ENCODE data around the gene NADK. TPM values are rescaled to one million over a fixed set of nuclear protein-coding genes. Genes with fewer than 3 reads are reported as not detected.
"Not testable (repeated sequence)": the region's sequence is repeated elsewhere in the genome, so short reads cannot be mapped to it uniquely, and the experiment has no call there.

Gene NADK
- total and polyA plus RNA-seq, 2 of the 13 experiments (the other 11 are each of a cell fraction or from before 2014, with no cell fraction given) = 56.6 to 60.1 TPM

GRCh38 chr1:1707897-1708296 lies 70.4 kb downstream of the NADK start:
- H3K4me2 ChIP-seq (ENCODE audit: low read depth, low read length); H3K9ac ChIP-seq (ENCODE audit: insufficient read depth, low read depth, low read length); H3K4me3 ChIP-seq (replicated peaks in 1 of 3; ENCODE audit: insufficient read depth in 1 of 3, low read depth in 2 of 3, low read length in 3 of 3); H3K79me2 ChIP-seq (ENCODE audit: insufficient read depth, low read length); H3K36me3 ChIP-seq (replicated peaks in 1 of 2; ENCODE audit: control insufficient read depth in 1 of 2, insufficient read depth in 2 of 2, low read length in 2 of 2); BruUV-seq (replicated peaks); H3K27me3 ChIP-seq (ENCODE audit: control insufficient read depth in 1 of 2, insufficient read depth in 2 of 2, low read length in 2 of 2); H2AFZ ChIP-seq (ENCODE audit: low read length); H3K4me1 ChIP-seq (ENCODE audit: insufficient read depth, low read length); POLR2A ChIA-PET; H3K9me3 ChIP-seq (ENCODE audit: low read length); intact Hi-C loops (cut with micrococcal nuclease; ENCODE audit: unreplicated experiment); CTCF ChIA-PET (ENCODE audit: low intra/inter-chr PET ratio, low total read pairs); H4K20me1 ChIP-seq (ENCODE audit: insufficient read depth, low read length); H3K27ac ChIP-seq (ENCODE audit: extremely low read length, insufficient read depth, low read length); in situ Hi-C loops (cut with HindIII; ENCODE audit: extremely low pct_ligation_motif_present, low pct_unique_long_range_greater_than_20kb); ATAC-seq; DNase-seq (ENCODE audit: low spot score); FAIRE-seq: not testable (repeated sequence)
- WGBS (ENCODE audit: low lambda C conversion rate) = no CpG with 5 or more reads among the region's 20 CpGs

GRCh38 chr1:1707241-1707640 lies 71.0 kb downstream of the NADK start:
- DNase-seq (ENCODE audit: low spot score); H3K36me3 ChIP-seq (replicated peaks in 1 of 2; ENCODE audit: control insufficient read depth in 1 of 2, insufficient read depth in 2 of 2, low read length in 2 of 2); H3K4me3 ChIP-seq (replicated peaks in 1 of 3; ENCODE audit: insufficient read depth in 1 of 3, low read depth in 2 of 3, low read length in 3 of 3); H3K4me2 ChIP-seq (ENCODE audit: low read depth, low read length); FAIRE-seq; H3K4me1 ChIP-seq (ENCODE audit: insufficient read depth, low read length); POLR2A ChIA-PET; CTCF ChIA-PET (ENCODE audit: low intra/inter-chr PET ratio, low total read pairs); ATAC-seq; H3K27me3 ChIP-seq (ENCODE audit: control insufficient read depth in 1 of 2, insufficient read depth in 2 of 2, low read length in 2 of 2); H3K79me2 ChIP-seq (ENCODE audit: insufficient read depth, low read length); in situ Hi-C loops (cut with HindIII; ENCODE audit: extremely low pct_ligation_motif_present, low pct_unique_long_range_greater_than_20kb); BruUV-seq (replicated peaks); H3K9me3 ChIP-seq (ENCODE audit: low read length); H2AFZ ChIP-seq (ENCODE audit: low read length); intact Hi-C loops (cut with micrococcal nuclease; ENCODE audit: unreplicated experiment); H3K27ac ChIP-seq (ENCODE audit: extremely low read length, insufficient read depth, low read length); H4K20me1 ChIP-seq (ENCODE audit: insufficient read depth, low read length); H3K9ac ChIP-seq (ENCODE audit: insufficient read depth, low read depth, low read length): not testable (repeated sequence)
- WGBS (ENCODE audit: low lambda C conversion rate) = 96% methylated on average over 9 of the region's 23 CpGs

- H3K9me3 ChIP-seq (ENCODE audit: low read length); ATAC-seq; H3K9ac ChIP-seq (ENCODE audit: insufficient read depth, low read depth, low read length); H3K36me3 ChIP-seq (replicated peaks in 1 of 2; ENCODE audit: control insufficient read depth in 1 of 2, insufficient read depth in 2 of 2, low read length in 2 of 2); H3K27me3 ChIP-seq (ENCODE audit: control insufficient read depth in 1 of 2, insufficient read depth in 2 of 2, low read length in 2 of 2); DNase-seq (ENCODE audit: low spot score); CTCF ChIA-PET (ENCODE audit: low intra/inter-chr PET ratio, low total read pairs); FAIRE-seq; H3K4me1 ChIP-seq (ENCODE audit: insufficient read depth, low read length); H2AFZ ChIP-seq (ENCODE audit: low read length); H3K4me3 ChIP-seq (replicated peaks in 1 of 3; ENCODE audit: insufficient read depth in 1 of 3, low read depth in 2 of 3, low read length in 3 of 3); H3K27ac ChIP-seq (ENCODE audit: extremely low read length, insufficient read depth, low read length); H3K79me2 ChIP-seq (ENCODE audit: insufficient read depth, low read length); H3K4me2 ChIP-seq (ENCODE audit: low read depth, low read length); intact Hi-C loops (cut with micrococcal nuclease; ENCODE audit: unreplicated experiment); BruUV-seq (replicated peaks); H4K20me1 ChIP-seq (ENCODE audit: insufficient read depth, low read length); in situ Hi-C loops (cut with HindIII; ENCODE audit: extremely low pct_ligation_motif_present, low pct_unique_long_range_greater_than_20kb); POLR2A ChIA-PET: not testable (repeated sequence)
- no CpG with 5 or more reads among the region's 10 CpGs for WGBS (ENCODE audit: low lambda C conversion rate)
These were observed 72.6 kb downstream of the NADK start for GRCh38 chr1:1705623-1706022.

- CTCF ChIA-PET (ENCODE audit: low intra/inter-chr PET ratio, low total read pairs) = not testable (repeated sequence)
These were observed 73.8 kb downstream of the NADK start for GRCh38 chr1:1704284-1704957.

More at GRCh38 chr1:1704284-1704957, 73.8 kb downstream of the NADK start:
- H3K9ac ChIP-seq (ENCODE audit: insufficient read depth, low read depth, low read length); H3K4me1 ChIP-seq (ENCODE audit: insufficient read depth, low read length); H3K36me3 ChIP-seq (replicated peaks in 1 of 2; ENCODE audit: control insufficient read depth in 1 of 2, insufficient read depth in 2 of 2, low read length in 2 of 2); FAIRE-seq; H4K20me1 ChIP-seq (ENCODE audit: insufficient read depth, low read length); H3K4me3 ChIP-seq (replicated peaks in 1 of 3; ENCODE audit: insufficient read depth in 1 of 3, low read depth in 2 of 3, low read length in 3 of 3); H3K4me2 ChIP-seq (ENCODE audit: low read depth, low read length); BruUV-seq (replicated peaks); DNase-seq (ENCODE audit: low spot score); intact Hi-C loops (cut with micrococcal nuclease; ENCODE audit: unreplicated experiment); H3K9me3 ChIP-seq (ENCODE audit: low read length); H3K27me3 ChIP-seq (ENCODE audit: control insufficient read depth in 1 of 2, insufficient read depth in 2 of 2, low read length in 2 of 2); ATAC-seq; in situ Hi-C loops (cut with HindIII; ENCODE audit: extremely low pct_ligation_motif_present, low pct_unique_long_range_greater_than_20kb); H3K27ac ChIP-seq (ENCODE audit: extremely low read length, insufficient read depth, low read length); H3K79me2 ChIP-seq (ENCODE audit: insufficient read depth, low read length); POLR2A ChIA-PET; H2AFZ ChIP-seq (ENCODE audit: low read length): not testable (repeated sequence)
- 97% methylated on average over 12 of the region's 27 CpGs for WGBS (ENCODE audit: low lambda C conversion rate)

Measured in HepG2 (cell line).